H1 (cell line): ENCODE results near the gene EEF2K. TPM values are rescaled to one million over a fixed set of nuclear protein-coding genes. Genes with fewer than 3 reads are reported as not detected.

Experiments used
- BACH1 ChIP-seq: IDR thresholded peaks from 2 replicates; pipeline ENCODE4 v1.6.1; 2012; ENCODE audit warnings: low read length, improper control_type of control experiment
- BCL11A ChIP-seq, 2 experiments: IDR thresholded peaks; one replicate each; pipeline ENCODE4 v1.6.1; 2011; ENCODE audit warnings: low read depth in 2 of 2, low read length in 2 of 2, mild to moderate bottlenecking in 2 of 2
- CHD1 ChIP-seq: IDR thresholded peaks from 2 replicates; pipeline ENCODE4 v1.6.1; 2012; ENCODE audit warnings: low read depth, low read length, improper control_type of control experiment
- CREB1 ChIP-seq: IDR thresholded peaks from 2 replicates; pipeline ENCODE4 v1.6.1; 2012; ENCODE audit warnings: inconsistent platforms
- CTBP2 ChIP-seq: IDR thresholded peaks from 2 replicates; pipeline ENCODE4 v1.7.0; 2011; ENCODE audit warnings: borderline replicate concordance, mild to moderate bottlenecking, moderate library complexity, mixed read lengths, low read length; ENCODE audit not compliant: insufficient read depth, insufficient read length
- E2F6 ChIP-seq: IDR thresholded peaks from 2 replicates; pipeline ENCODE4 v1.6.1; 2012; ENCODE audit warnings: inconsistent platforms
- HDAC6 ChIP-seq: IDR thresholded peaks from one replicate; pipeline ENCODE4 v1.7.1; 2012; ENCODE audit warnings: low read depth, mild to moderate bottlenecking, inconsistent platforms, low read length, moderate library complexity
- KDM4A ChIP-seq: IDR thresholded peaks from one replicate; pipeline ENCODE4 v1.7.1; 2012; ENCODE audit warnings: low read depth, mild to moderate bottlenecking, moderate library complexity, low read length, inconsistent platforms; ENCODE audit not compliant: severe bottlenecking
- KDM5A ChIP-seq: fragments of 200-600 bp; IDR thresholded peaks from 2 replicates; pipeline ENCODE4 v1.7.1; 2012; ENCODE audit warnings: mild to moderate bottlenecking, low read length, inconsistent platforms, mixed read lengths
- MAFK ChIP-seq: IDR thresholded peaks from 2 replicates; pipeline ENCODE4 v1.6.1; 2012; ENCODE audit warnings: low read depth, mild to moderate bottlenecking, improper control_type of control experiment, low read length
- PHF8 ChIP-seq: fragments of 200-600 bp; sonication (generic); conservative IDR thresholded peaks from 2 replicates; pipeline ENCODE4 v1.7.1; 2012; ENCODE audit warnings: low read depth, mild to moderate bottlenecking, inconsistent platforms, low read length, moderate library complexity
- POLR2A ChIP-seq, 2 experiments: IDR thresholded peaks; 1 replicate in 1 of 2; 2 replicates in 1 of 2; pipeline ENCODE4 v1.6.1; 2011; ENCODE audit warnings: low read depth in 2 of 2, low read length in 2 of 2, mild to moderate bottlenecking in 2 of 2; ENCODE audit errors: control extremely low read depth in 1 of 2
- POLR2AphosphoS5 ChIP-seq: IDR thresholded peaks from 2 replicates; pipeline ENCODE4 v1.6.1; 2011; ENCODE audit warnings: low read depth, low read length
- POU5F1 ChIP-seq: IDR thresholded peaks from 2 replicates; pipeline ENCODE4 v1.6.1; 2011; ENCODE audit warnings: low read depth, mild to moderate bottlenecking, low read length, moderate library complexity
- RAD21 ChIP-seq, 2 experiments: IDR thresholded peaks in 1 of 2; conservative IDR thresholded peaks in 1 of 2; 2 replicates each; pipeline ENCODE4 v1.6.1; 2011; ENCODE audit warnings: low read depth in 2 of 2, low read length in 2 of 2, improper control_type of control experiment in 1 of 2, inconsistent platforms in 1 of 2, mild to moderate bottlenecking in 1 of 2, moderate library complexity in 1 of 2
- RBBP5 ChIP-seq: IDR thresholded peaks from 2 replicates; pipeline ENCODE4 v1.7.1; 2012; ENCODE audit warnings: low read depth, mild to moderate bottlenecking, inconsistent platforms, low read length, moderate library complexity, borderline replicate concordance
- RFX5 ChIP-seq: IDR thresholded peaks from 2 replicates; pipeline ENCODE4 v1.6.1; 2011; ENCODE audit warnings: low read depth, low read length, improper control_type of control experiment, borderline replicate concordance
- RNF2 ChIP-seq: fragments of 200-900, 300-1000 bp; sonication (generic); IDR thresholded peaks from 2 replicates; pipeline ENCODE4 v1.7.1; 2016; ENCODE audit warnings: borderline replicate concordance, low read depth, mild to moderate bottlenecking, antibody characterized with exemption, low read length; ENCODE audit not compliant: poor library complexity, severe bottlenecking; ENCODE audit errors: missing control alignments
- SIRT6 ChIP-seq: IDR thresholded peaks from one replicate; pipeline ENCODE4 v1.7.1; 2012; ENCODE audit warnings: low read length, inconsistent platforms
- SRF ChIP-seq: IDR thresholded peaks from 2 replicates; pipeline ENCODE4 v1.6.1; 2011; ENCODE audit warnings: mild to moderate bottlenecking, low read depth, low read length, moderate library complexity
- TAF7 ChIP-seq: optimal IDR thresholded peaks from 2 replicates; pipeline ENCODE3; 2011; ENCODE audit warnings: low read depth, mild to moderate bottlenecking, inconsistent platforms, low read length, moderate library complexity, borderline replicate concordance
- TCF12 ChIP-seq: IDR thresholded peaks from 2 replicates; pipeline ENCODE4 v1.6.1; 2011; ENCODE audit warnings: low read depth, mild to moderate bottlenecking, low read length
- YY1 ChIP-seq: IDR thresholded peaks from 2 replicates; pipeline ENCODE4 v1.6.1; 2011; ENCODE audit warnings: low read depth, mild to moderate bottlenecking, low read length
- polyA plus RNA-seq, 7 experiments: library from polyadenylated mRNA; depleted of rRNA in 3 of 7; stranded (reverse) in 5 of 7; unstranded in 2 of 7; fragments of >200 nt in 5 of 7; fragments of 200-250 nt in 2 of 7; gene quantifications; 1 replicate in 5 of 7; 2 replicates in 1 of 7; 4 replicates in 1 of 7; pipeline versions ENCODE4 v1.2.1 to v1.2.3, GENCODE V29; 2011 to 2013; ENCODE audit warnings: missing spikeins in 2 of 7, mixed read lengths in 2 of 7
- total RNA-seq: library from RNA; stranded (reverse); fragmentation: NEBNext Ultra II Directional; extraction: Animal tissue kit (Norgen Biotek cat#: 25700); gene quantifications from 2 replicates; pipeline ENCODE4 v1.2.1, GENCODE V29; 2021

Gene EEF2K
- total and polyA plus RNA-seq, 2 of the 8 experiments (the other 6 are each of a cell fraction or from before 2014, with no cell fraction given) = 14.9 to 30.2 TPM

GRCh38 chr16:22206013-22206841, at the start of gene EEF2K (continued):
- peak in 1 of 2 experiments; percentile 53; a peak in 1 of 3 replicates for TF ChIP-seq POLR2A (IDR thresholded peaks at IDR 0.05; ENCODE audit: control extremely low read depth in 1 of 2, low read depth in 2 of 2, low read length in 2 of 2)
- no peak for TF ChIP-seq BCL11A (IDR thresholded peaks at IDR 0.05; ENCODE audit: low read depth in 2 of 2, low read length in 2 of 2)
- TF ChIP-seq POLR2AphosphoS5 = no peak
- peak; percentile 48 for TF ChIP-seq E2F6
- no peak for TF ChIP-seq BACH1
- TF ChIP-seq RAD21 (IDR thresholded peaks at IDR 0.05 in 1 of 2, conservative IDR thresholded peaks at IDR 0.05 in 1 of 2; ENCODE audit: low read depth in 2 of 2, low read length in 2 of 2) = peak; percentile 33 to 63
- no peak for TF ChIP-seq SRF
- TF ChIP-seq KDM5A = no peak
- TF ChIP-seq RBBP5 = peak; percentile 98; the same call in 1 of the 2 replicates
- no peak for TF ChIP-seq POU5F1
- no peak for TF ChIP-seq SIRT6
- TF ChIP-seq PHF8 = 0 out of 2 replicates have a peak, but pooled peaks have one; percentile 44
- no peak for TF ChIP-seq CHD1
- peak; percentile 66 for TF ChIP-seq CREB1
- TF ChIP-seq MAFK = no peak
- peak; percentile 83; the same call in 1 of the 2 replicates for TF ChIP-seq TCF12
- peak; percentile 92 for TF ChIP-seq KDM4A
- TF ChIP-seq HDAC6 = no peak
- no peak for TF ChIP-seq CTBP2
- peak; percentile 68; the same call in 1 of the 2 replicates for TF ChIP-seq YY1
- TF ChIP-seq RFX5 = no peak
- no peak for TF ChIP-seq RNF2
- TF ChIP-seq TAF7 = no peak
